ENCODE measurements around the gene NCS1. TPM values are rescaled to one million over a fixed set of nuclear protein-coding genes. Genes with fewer than 3 reads are reported as not detected.

Gene NCS1
- total RNA-seq, 1 donor from 2014 or later = 20.1 TPM

- no peak for DNase-seq (ENCODE audit: low spot score)
- TF ChIP-seq CTCF (IDR thresholded peaks at IDR 0.05; ENCODE audit: unreplicated experiment) = no peak
- no peaks in the 10 kb centered on the region for H3K9me3 Mint-ChIP-seq (ENCODE audit: unreplicated experiment)
- H3K27me3 Mint-ChIP-seq (ENCODE audit: unreplicated experiment) = no peaks in the 10 kb centered on the region
- no peak overlapping the region for H3K4me3 Mint-ChIP-seq (ENCODE audit: unreplicated experiment)
- no peak overlapping the region for H3K27ac Mint-ChIP-seq (ENCODE audit: unreplicated experiment)
- H3K36me3 Mint-ChIP-seq (ENCODE audit: low read depth, unreplicated experiment) = peaks cover 24% of the 10 kb centered on the region
- H3K4me1 Mint-ChIP-seq (ENCODE audit: unreplicated experiment) = no peaks in the 10 kb centered on the region
Measured at GRCh38 chr9:130128251-130128650, 44.0 kb upstream of the NCS1 start.

GRCh38 chr9:130128733-130129431 is 43.3 kb upstream of the NCS1 start:
- Mint-ChIP-seq H3K27me3 (ENCODE audit: unreplicated experiment) (no peaks in the 10 kb centered on the region), H3K9me3 (ENCODE audit: unreplicated experiment) (no peaks in the 10 kb centered on the region), H3K27ac (ENCODE audit: unreplicated experiment) (no peak overlapping the region), H3K4me1 (ENCODE audit: unreplicated experiment) (no peaks in the 10 kb centered on the region), H3K36me3 (ENCODE audit: low read depth, unreplicated experiment) (peaks cover 28% of the 10 kb centered on the region), H3K4me3 (ENCODE audit: unreplicated experiment) (no peak overlapping the region)
- no peak for DNase-seq (ENCODE audit: low spot score)
- no peak for TF ChIP-seq CTCF (IDR thresholded peaks at IDR 0.05; ENCODE audit: unreplicated experiment)

GRCh38 chr9:130129432-130130061 is 42.7 kb upstream of the NCS1 start:
- no peaks in the 10 kb centered on the region for H3K27me3 Mint-ChIP-seq (ENCODE audit: unreplicated experiment)
- H3K4me3 Mint-ChIP-seq (ENCODE audit: unreplicated experiment) = no peak overlapping the region
- no peaks in the 10 kb centered on the region for H3K4me1 Mint-ChIP-seq (ENCODE audit: unreplicated experiment)
- no peak for TF ChIP-seq CTCF (IDR thresholded peaks at IDR 0.05; ENCODE audit: unreplicated experiment)
- no peak overlapping the region for H3K27ac Mint-ChIP-seq (ENCODE audit: unreplicated experiment)
- H3K9me3 Mint-ChIP-seq (ENCODE audit: unreplicated experiment) = no peaks in the 10 kb centered on the region
- H3K36me3 Mint-ChIP-seq (ENCODE audit: low read depth, unreplicated experiment) = peaks cover 31% of the 10 kb centered on the region
- no peak for DNase-seq (ENCODE audit: low spot score)

GRCh38 chr9:130132746-130133145 is 39.5 kb upstream of the NCS1 start:
- H3K36me3 Mint-ChIP-seq (ENCODE audit: low read depth, unreplicated experiment) = peaks cover 37% of the 10 kb centered on the region
- no peak overlapping the region for H3K27ac Mint-ChIP-seq (ENCODE audit: unreplicated experiment)
- DNase-seq (ENCODE audit: low spot score) = no peak

More at GRCh38 chr9:130132746-130133145, 39.5 kb upstream of the NCS1 start:
- Mint-ChIP-seq H3K4me1 (ENCODE audit: unreplicated experiment) (peaks cover 5% of the 10 kb centered on the region), H3K9me3 (ENCODE audit: unreplicated experiment) (no peaks in the 10 kb centered on the region), H3K4me3 (ENCODE audit: unreplicated experiment) (no peak overlapping the region), H3K27me3 (ENCODE audit: unreplicated experiment) (no peaks in the 10 kb centered on the region)
- TF ChIP-seq CTCF (IDR thresholded peaks at IDR 0.05; ENCODE audit: unreplicated experiment) = no peak

Data from endothelial cell (in vitro differentiated cells).